Fibroblast of peridontal ligament (primary cell): ENCODE measurements around the gene RNFT2.

Source experiments
- DNase-seq: peaks from one replicate; pipeline ENCODE4 v3.0.0-alpha.2; 2010; ENCODE audit errors: extremely low read depth

RNFT2 gene, protein sequence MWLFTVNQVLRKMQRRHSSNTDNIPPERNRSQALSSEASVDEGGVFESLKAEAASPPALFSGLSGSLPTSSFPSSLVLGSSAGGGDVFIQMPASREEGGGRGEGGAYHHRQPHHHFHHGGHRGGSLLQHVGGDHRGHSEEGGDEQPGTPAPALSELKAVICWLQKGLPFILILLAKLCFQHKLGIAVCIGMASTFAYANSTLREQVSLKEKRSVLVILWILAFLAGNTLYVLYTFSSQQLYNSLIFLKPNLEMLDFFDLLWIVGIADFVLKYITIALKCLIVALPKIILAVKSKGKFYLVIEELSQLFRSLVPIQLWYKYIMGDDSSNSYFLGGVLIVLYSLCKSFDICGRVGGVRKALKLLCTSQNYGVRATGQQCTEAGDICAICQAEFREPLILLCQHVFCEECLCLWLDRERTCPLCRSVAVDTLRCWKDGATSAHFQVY

DNA sequence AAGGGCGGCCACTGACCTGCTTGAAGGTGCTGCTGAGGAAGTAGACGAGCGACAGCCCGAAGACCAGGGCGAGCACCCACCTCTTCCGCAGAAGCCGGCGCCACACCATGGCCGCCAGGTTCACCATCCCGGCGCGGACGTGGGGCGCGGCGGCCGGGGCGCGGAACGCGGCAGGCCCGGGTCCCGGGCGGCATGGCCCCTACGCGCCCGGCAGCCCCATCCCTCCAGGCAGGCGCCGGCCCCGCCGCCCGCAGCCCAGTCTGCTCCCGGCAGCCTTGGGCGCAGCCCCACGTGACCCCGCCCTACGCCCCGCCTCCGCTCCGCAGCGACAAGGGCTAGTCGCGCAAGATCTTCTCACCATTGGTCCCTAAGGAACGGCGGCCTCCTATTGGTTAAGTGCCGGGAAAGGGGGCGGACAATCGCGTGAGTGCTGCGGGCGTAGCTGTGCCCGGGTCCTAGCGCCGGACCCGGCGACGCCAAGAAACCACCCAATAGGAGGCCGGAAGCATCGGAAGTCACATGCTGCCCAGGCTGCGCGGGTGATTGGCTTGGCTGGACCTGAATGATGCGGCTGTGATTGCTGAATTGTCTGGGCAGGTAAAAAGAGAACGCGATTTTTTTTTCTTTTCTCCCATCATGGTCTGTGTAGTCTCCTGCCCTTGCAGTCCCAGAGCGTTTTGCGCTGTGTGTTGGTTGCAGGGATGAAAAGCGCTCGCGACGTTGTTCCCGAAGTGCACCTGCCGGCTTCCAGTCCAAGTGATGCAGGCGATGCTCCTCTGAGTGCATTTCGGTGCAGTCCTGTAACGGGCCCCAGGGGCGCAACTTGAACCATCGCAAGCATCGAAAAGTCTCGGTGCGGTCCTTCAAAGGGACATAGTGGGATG is at the start of gene RNFT2, which contains the start of gene SPRING1:
Gene RNFT2 (plus strand): TSS at position 542 of the 884 bp plus-strand sequence. CDS start 2,183 bp downstream, outside the sequence.
Gene SPRING1 (minus strand): TSS at position 296 of the 884 bp plus-strand sequence. CDS start 169 bp downstream, at position 127.
- peak; percentile 99 for DNase-seq

DNA sequence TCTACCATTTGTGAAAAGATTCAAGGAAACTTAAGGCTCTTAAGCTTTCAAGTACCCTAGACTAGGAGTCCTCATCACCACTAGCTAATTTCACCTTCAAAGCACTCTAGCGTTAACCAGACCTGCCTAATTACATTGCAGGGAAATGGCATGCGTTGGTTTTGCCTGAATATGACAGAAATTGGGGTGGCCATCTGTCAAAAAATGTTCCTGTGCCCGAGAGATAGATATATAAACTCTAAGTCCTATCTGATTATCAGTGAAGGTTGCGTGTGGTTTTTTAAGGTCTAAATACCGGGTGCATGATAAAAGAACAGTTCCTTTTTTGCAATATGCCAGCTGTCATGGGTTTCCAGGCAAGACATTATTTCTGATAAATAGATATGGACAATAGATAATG is 48.6 kb upstream of the RNFT2 start:
- no peak for DNase-seq

- DNase-seq: no peak
Measured at GRCh38 chr12:116689979-116690744, 48.0 kb upstream of the RNFT2 start.

- DNase-seq: no peak
Measured at GRCh38 chr12:116691205-116691604, 46.9 kb upstream of the RNFT2 start.

- no peak for DNase-seq
Measured at GRCh38 chr12:116691636-116692035, 46.5 kb upstream of the RNFT2 start.

DNA sequence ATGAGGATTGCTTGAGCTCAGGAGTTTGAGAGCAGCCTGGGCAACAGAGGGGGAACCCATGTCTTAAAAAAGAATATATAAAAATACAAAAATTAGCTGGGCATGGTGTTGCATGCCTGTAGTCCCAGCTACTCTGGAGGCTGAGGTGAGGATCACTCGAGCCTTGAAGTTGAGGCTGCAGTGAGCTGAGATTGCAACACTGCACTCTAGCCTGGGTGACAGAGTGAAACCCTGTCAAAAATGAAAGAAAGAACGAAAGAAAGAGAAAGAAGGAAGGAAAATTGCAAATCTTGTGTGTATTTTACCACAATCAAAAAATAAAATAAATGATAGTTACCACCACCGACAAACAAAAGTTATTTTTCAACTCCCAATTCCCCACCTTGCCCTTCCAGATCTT is 45.5 kb upstream of the RNFT2 start:
- no peak for DNase-seq

- DNase-seq: no peak
Measured at GRCh38 chr12:116693286-116694227, 44.6 kb upstream of the RNFT2 start.

- DNase-seq: no peak
Measured at GRCh38 chr12:116694653-116695463, 43.3 kb upstream of the RNFT2 start.

GRCh38 chr12:116695464-116695725 is 42.7 kb upstream of the RNFT2 start:
- DNase-seq: no peak

- DNase-seq: no peak
Measured at GRCh38 chr12:116697305-116697704, 40.8 kb upstream of the RNFT2 start.

DNA sequence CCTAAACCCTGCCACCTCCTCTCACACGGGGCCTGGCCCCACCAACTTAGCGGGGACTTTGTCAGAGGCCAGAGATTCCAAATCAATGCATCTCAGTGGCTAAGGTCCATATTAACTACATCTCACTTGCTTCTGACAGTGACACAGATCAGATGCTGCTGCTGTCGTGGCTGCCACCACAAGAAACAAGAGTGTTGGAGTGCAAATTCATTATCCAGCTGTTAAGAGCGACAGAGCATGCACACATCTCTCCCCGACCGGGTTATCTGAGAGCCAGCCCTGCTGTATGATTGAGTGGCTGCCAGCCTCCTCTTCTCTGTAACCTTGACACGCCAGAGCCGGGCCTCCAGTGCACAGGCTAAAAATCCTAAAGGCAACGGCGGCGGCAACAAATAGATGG is 40.4 kb upstream of the RNFT2 start:
- DNase-seq: no peak

- DNase-seq: no peak
Measured at GRCh38 chr12:116698116-116698515, 40.0 kb upstream of the RNFT2 start.

GRCh38 chr12:116698554-116699075 is 39.5 kb upstream of the RNFT2 start:
- DNase-seq: no peak

GRCh38 chr12:116700066-116700465 is 38.0 kb upstream of the RNFT2 start:
- DNase-seq: no peak

GRCh38 chr12:116701432-116701831 is 36.7 kb upstream of the RNFT2 start:
- no peak for DNase-seq

- peak; percentile 65 for DNase-seq
Measured at GRCh38 chr12:116703214-116703795, 34.8 kb upstream of the RNFT2 start.

GRCh38 chr12:116707751-116708150 is 30.4 kb upstream of the RNFT2 start:
- no peak for DNase-seq

DNA sequence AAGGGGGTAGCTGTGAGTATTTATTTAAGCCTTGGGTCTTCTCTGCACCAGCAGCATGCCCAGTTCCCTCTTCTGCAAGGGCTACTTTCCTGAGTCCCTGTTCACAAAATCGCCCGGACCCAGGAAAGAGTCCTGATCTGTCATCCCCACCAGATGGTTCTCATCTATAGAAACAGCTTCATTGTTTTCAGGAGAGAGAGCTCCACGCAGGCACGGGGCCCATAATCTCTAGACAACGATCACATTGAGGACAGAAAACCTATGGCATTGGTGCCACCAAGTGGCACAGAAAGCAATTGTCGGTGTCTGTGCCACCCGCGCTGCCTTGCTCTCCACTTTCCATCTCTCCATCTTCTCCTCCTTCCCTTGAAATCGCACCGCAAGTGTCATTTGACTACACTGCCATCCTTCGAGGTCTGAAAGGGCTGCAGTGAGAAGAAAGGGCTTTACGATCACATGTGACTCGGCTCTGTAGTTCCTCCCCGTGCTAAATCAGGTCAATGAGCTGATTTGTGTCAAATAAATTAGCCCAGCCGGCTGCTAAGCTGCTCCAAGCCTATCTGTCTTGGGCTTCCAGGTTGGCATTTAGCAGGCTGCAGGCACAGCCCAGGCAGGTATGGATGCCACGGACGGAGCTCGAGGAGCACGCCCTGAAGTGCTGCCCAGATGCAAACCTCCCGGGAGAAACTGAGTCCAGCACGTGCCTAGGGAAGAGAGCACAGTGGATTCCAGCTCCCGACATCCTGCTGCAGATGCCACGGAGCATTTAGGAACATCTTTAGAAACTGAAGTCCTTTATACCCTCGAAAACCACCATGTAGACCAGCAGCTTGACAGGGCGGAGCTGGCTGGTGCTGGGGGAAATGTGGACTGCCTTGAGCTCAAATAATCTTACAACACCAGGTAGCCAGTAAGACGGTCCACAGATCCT is 29.0 kb upstream of the RNFT2 start:
- DNase-seq: peak; percentile 78
